Right hindlimb (tissue), 1 donor: ENCODE data around the gene GBX1.
A peak's percentile ranks its signal among the peaks of the same experiment; 100 is the strongest.

Experiments
- DNase-seq: peaks from one replicate; pipeline ENCODE4 v3.0.0-alpha.2; 2018

GBX1 gene

GRCh38 chr7:151167197-151167961, at the start of gene GBX1:
TSS of gene GBX1 (minus strand) at chr7:151167694. CDS start at chr7:151167548, 146 bp downstream.
- no peak for DNase-seq

- no peak for DNase-seq
Measured at GRCh38 chr7:151215396-151215795, 47.9 kb upstream of the GBX1 start.

GRCh38 chr7:151213826-151214225, 46.3 kb upstream of the GBX1 start:
- DNase-seq: no peak

GRCh38 chr7:151212626-151213025, 45.1 kb upstream of the GBX1 start:
- DNase-seq: no peak

GRCh38 chr7:151211155-151211772, 43.8 kb upstream of the GBX1 start:
- DNase-seq: no peak

- no peak for DNase-seq
Measured at GRCh38 chr7:151210087-151210854, 42.8 kb upstream of the GBX1 start, which contains the start of gene H2BK1. TSS of gene H2BK1 (minus strand) at chr7:151210488. CDS start at chr7:151210318, 170 bp downstream.

GRCh38 chr7:151209588-151209987, 42.1 kb upstream of the GBX1 start:
- DNase-seq: no peak

- no peak for DNase-seq
Measured at GRCh38 chr7:151208253-151208862, 40.9 kb upstream of the GBX1 start.

- DNase-seq: no peak
Measured at GRCh38 chr7:151207804-151208203, 40.3 kb upstream of the GBX1 start.

- no peak for DNase-seq
Measured at GRCh38 chr7:151207315-151207714, 39.8 kb upstream of the GBX1 start.

- no peak for DNase-seq
Measured at GRCh38 chr7:151206914-151207313, 39.4 kb upstream of the GBX1 start.

GRCh38 chr7:151205730-151206129, 38.2 kb upstream of the GBX1 start:
- no peak for DNase-seq

- DNase-seq: no peak
Measured at GRCh38 chr7:151204383-151205032, 37.0 kb upstream of the GBX1 start.

- DNase-seq: no peak
Measured at GRCh38 chr7:151202836-151203235, 35.3 kb upstream of the GBX1 start.

- no peak for DNase-seq
Measured at GRCh38 chr7:151201751-151202150, 34.3 kb upstream of the GBX1 start.

- no peak for DNase-seq
Measured at GRCh38 chr7:151201344-151201743, 33.9 kb upstream of the GBX1 start.

- DNase-seq: peak; percentile 62
Measured at GRCh38 chr7:151198945-151199848, 31.7 kb upstream of the GBX1 start.

- DNase-seq: no peak
Measured at GRCh38 chr7:151197932-151198331, 30.4 kb upstream of the GBX1 start.

- no peak for DNase-seq
Measured at GRCh38 chr7:151195616-151196450, 28.3 kb upstream of the GBX1 start.

GRCh38 chr7:151194188-151194587, 26.7 kb upstream of the GBX1 start:
- DNase-seq: no peak
